Activated CD4-positive, alpha-beta T cell treated with anti-CD3 and anti-CD28 coated beads, Interleukin-2, amount 50 U/mL, for 48 hours (primary cell): ENCODE data around the gene EIF2A.
"Not testable (repeated sequence)": the region's sequence is repeated elsewhere in the genome, so short reads cannot be mapped to it uniquely, and the experiment has no call there.

Experiments
- DNase-seq, 2 experiments: peaks; one replicate each; pipeline ENCODE4 v3.0.0-alpha.2; 2020

The EIF2A gene

GRCh38 chr3:150546226-150547044, at the start of gene EIF2A, which contains the start of gene SERP1:
Gene EIF2A (plus strand): TSS chr3:150546787. CDS start chr3:150546803, 16 bp downstream.
Gene SERP1 (minus strand): TSS chr3:150546496. CDS start chr3:150546135, 361 bp downstream.
- peak; percentile 98 to 99 for DNase-seq

- DNase-seq = no peak
These were observed 48.6 kb upstream of the EIF2A start for GRCh38 chr3:150497956-150498355.

- not testable (repeated sequence) for DNase-seq
These were observed 45.6 kb upstream of the EIF2A start for GRCh38 chr3:150500960-150501359.

- no peak for DNase-seq
These were observed 43.0 kb upstream of the EIF2A start for GRCh38 chr3:150503402-150504099.

- no peak for DNase-seq
These were observed 42.1 kb upstream of the EIF2A start for GRCh38 chr3:150504483-150504882.

- DNase-seq = no peak
These were observed 38.2 kb upstream of the EIF2A start for GRCh38 chr3:150508401-150508800.

- no peak for DNase-seq
These were observed 36.8 kb upstream of the EIF2A start for GRCh38 chr3:150509780-150510179.

GRCh38 chr3:150511122-150511821, 35.3 kb upstream of the EIF2A start:
- DNase-seq = no peak

GRCh38 chr3:150515210-150515609, 31.4 kb upstream of the EIF2A start:
- DNase-seq = no peak

- DNase-seq = no peak
These were observed 27.6 kb upstream of the EIF2A start for GRCh38 chr3:150519026-150519425.

- DNase-seq = no peak
These were observed 26.2 kb upstream of the EIF2A start for GRCh38 chr3:150520408-150520807.

- no peak for DNase-seq
These were observed 25.1 kb upstream of the EIF2A start for GRCh38 chr3:150521463-150521862.

GRCh38 chr3:150523538-150523937, 23.0 kb upstream of the EIF2A start:
- no peak for DNase-seq

- DNase-seq = no peak
These were observed 18.9 kb upstream of the EIF2A start for GRCh38 chr3:150527464-150528255.

GRCh38 chr3:150528354-150528797, 18.2 kb upstream of the EIF2A start:
- DNase-seq = no peak

- DNase-seq = no peak
These were observed 14.8 kb upstream of the EIF2A start for GRCh38 chr3:150531775-150532174.

- no peak for DNase-seq
These were observed 11.4 kb upstream of the EIF2A start for GRCh38 chr3:150535204-150535603.

GRCh38 chr3:150538324-150539208, 8.0 kb upstream of the EIF2A start:
- no peak for DNase-seq

- no peak for DNase-seq
These were observed 6.3 kb upstream of the EIF2A start for GRCh38 chr3:150540297-150540696.

- DNase-seq = no peak
These were observed 5.6 kb upstream of the EIF2A start for GRCh38 chr3:150540991-150541390.

GRCh38 chr3:150543128-150543527, 3.5 kb upstream of the EIF2A start:
- no peak for DNase-seq

- DNase-seq = no peak
These were observed 3.1 kb upstream of the EIF2A start for GRCh38 chr3:150543531-150543930.
